Stimulated activated CD4-positive, alpha-beta T cell treated with anti-CD3 and anti-CD28 coated beads, TNF-alpha, amount 100 ng/mL, for 48 hours (primary cell): ENCODE measurements around the gene ELFN1.

Source experiments
- DNase-seq, 3 donors: peaks; one replicate each; pipeline ENCODE4 v3.0.0-alpha.2; 2020; ENCODE audit warnings: low read depth in 3 of 3

The ELFN1 gene

GRCh38 chr7:1787681-1788235 lies 117.7 kb downstream of the ELFN1 start:
- no peak for DNase-seq

GRCh38 chr7:1794888-1795542 lies 124.9 kb downstream of the ELFN1 start:
- no peak for DNase-seq
